ENCODE measurements around the gene SELPLG. TPM values are rescaled to one million over a fixed set of nuclear protein-coding genes. Genes with fewer than 3 reads are reported as not detected.
A peak's percentile ranks its signal among the peaks of the same experiment; 100 is the strongest.

Gene SELPLG
- total and polyA plus RNA-seq, 2 donors (not counting 1 experiment from before 2014, with no cell fraction given), result 6.1 to 8.0 TPM

GRCh38 chr12:108649669-108650068 lies 16.0 kb upstream of the SELPLG start:
- Histone ChIP-seq H3K79me2 (ENCODE audit: control insufficient read depth, insufficient read depth, low read length) (no peaks in the 10 kb centered on the region), H3K4me2 (replicated peaks; ENCODE audit: low read depth, low read length, poor library complexity, severe bottlenecking) (no peak overlapping the region), H4K20me1 (ENCODE audit: control insufficient read depth, insufficient read depth, low read length, poor library complexity, severe bottlenecking) (peaks cover 5% of the 10 kb centered on the region), H3K4me3 (ENCODE audit: control extremely low read depth in 1 of 5, extremely low read depth in 1 of 5, insufficient read depth in 1 of 5, low read depth in 2 of 5, low read length in 4 of 5) (no peak overlapping the region), H3K27ac (ENCODE audit: low read length in 2 of 2) (peak overlapping the region in 1 of 2 donors; percentile 4), H2AFZ (ENCODE audit: insufficient read depth, low read depth, low read length, poor library complexity, severe bottlenecking) (no peak overlapping the region), H3K9me3 (ENCODE audit: control extremely low read depth in 1 of 3, control insufficient read depth in 2 of 3, insufficient read depth in 1 of 3, low read length in 2 of 3) (no peaks in the 10 kb centered on the region), H3K36me3 (replicated peaks in 1 of 2; ENCODE audit: control extremely low read depth in 1 of 2, control insufficient read depth in 1 of 2, extremely low read depth in 1 of 2, insufficient read depth in 2 of 2, low read length in 1 of 2) (peaks cover 14 to 61% of the 10 kb centered on the region in 2 experiments), H3K4me1 (ENCODE audit: control insufficient read depth in 2 of 2, insufficient read depth in 2 of 2, low read length in 2 of 2) (peaks cover 26% of the 10 kb centered on the region in 2 donors), H3K27me3 (replicated peaks in 1 of 4; ENCODE audit: control extremely low read depth in 1 of 4, control insufficient read depth in 3 of 4, insufficient read depth in 4 of 4, low read length in 3 of 4) (no peaks in the 10 kb centered on the region), H3K9ac (ENCODE audit: low read length) (no peak overlapping the region)
- Mint-ChIP-seq H3K9me3 (ENCODE audit: insufficient read depth) (no peaks in the 10 kb centered on the region), H3K27me3 (no peaks in the 10 kb centered on the region), H3K4me1 (peaks cover 55% of the 10 kb centered on the region), H3K4me3 (no peak overlapping the region), H3K27ac (peak overlapping the region; percentile 3)
- 100% methylated on average over 1 of the region's 4 CpGs for WGBS (ENCODE audit: insufficient coverage)
- ChIA-PET POLR2A (interaction anchor here (0.7 kb wide), 1 partner anchor 9 kb away, joined by 5 read pairs; no protein-coding TSS in a partner anchor), CTCF (interaction anchor here (0.7 to 10.3 kb wide), 8 partner anchors 8 to 153 kb away, joined by 3 to 133 read pairs (median 4); partner anchors contain the start of gene SELPLG)
- intact Hi-C loops (cut with micrococcal nuclease), result no loop called here
- ATAC-seq (ENCODE audit: low read depth) (no peak), DNase-seq (no peak)
- TF ChIP-seq, protein P1, sequence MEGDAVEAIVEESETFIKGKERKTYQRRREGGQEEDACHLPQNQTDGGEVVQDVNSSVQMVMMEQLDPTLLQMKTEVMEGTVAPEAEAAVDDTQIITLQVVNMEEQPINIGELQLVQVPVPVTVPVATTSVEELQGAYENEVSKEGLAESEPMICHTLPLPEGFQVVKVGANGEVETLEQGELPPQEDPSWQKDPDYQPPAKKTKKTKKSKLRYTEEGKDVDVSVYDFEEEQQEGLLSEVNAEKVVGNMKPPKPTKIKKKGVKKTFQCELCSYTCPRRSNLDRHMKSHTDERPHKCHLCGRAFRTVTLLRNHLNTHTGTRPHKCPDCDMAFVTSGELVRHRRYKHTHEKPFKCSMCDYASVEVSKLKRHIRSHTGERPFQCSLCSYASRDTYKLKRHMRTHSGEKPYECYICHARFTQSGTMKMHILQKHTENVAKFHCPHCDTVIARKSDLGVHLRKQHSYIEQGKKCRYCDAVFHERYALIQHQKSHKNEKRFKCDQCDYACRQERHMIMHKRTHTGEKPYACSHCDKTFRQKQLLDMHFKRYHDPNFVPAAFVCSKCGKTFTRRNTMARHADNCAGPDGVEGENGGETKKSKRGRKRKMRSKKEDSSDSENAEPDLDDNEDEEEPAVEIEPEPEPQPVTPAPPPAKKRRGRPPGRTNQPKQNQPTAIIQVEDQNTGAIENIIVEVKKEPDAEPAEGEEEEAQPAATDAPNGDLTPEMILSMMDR (IDR thresholded peaks at IDR 0.05), result no peak
- TF ChIP-seq EZH2 (IDR thresholded peaks at IDR 0.05; ENCODE audit: borderline replicate concordance, insufficient read depth, low read depth, low read length, poor library complexity, severe bottlenecking), result no peak

- intact Hi-C loops (cut with micrococcal nuclease), result no loop called here
- no peak overlapping the region for H3K4me3 ChIP-seq (ENCODE audit: control extremely low read depth in 1 of 5, extremely low read depth in 1 of 5, insufficient read depth in 1 of 5, low read depth in 2 of 5, low read length in 4 of 5)
- Mint-ChIP-seq H3K9me3 (ENCODE audit: insufficient read depth) (no peaks in the 10 kb centered on the region), H3K4me1 (peaks cover 60% of the 10 kb centered on the region), H3K27ac (peak overlapping the region; percentile 10), H3K27me3 (no peaks in the 10 kb centered on the region), H3K4me3 (no peak overlapping the region)
- no peak overlapping the region for H3K9ac ChIP-seq (ENCODE audit: low read length)
- peaks cover 14 to 67% of the 10 kb centered on the region in 2 experiments for H3K36me3 ChIP-seq (replicated peaks in 1 of 2; ENCODE audit: control extremely low read depth in 1 of 2, control insufficient read depth in 1 of 2, extremely low read depth in 1 of 2, insufficient read depth in 2 of 2, low read length in 1 of 2)
- no peak overlapping the region for H3K27ac ChIP-seq (ENCODE audit: low read length in 2 of 2)
- no peak for DNase-seq
- no peak for ATAC-seq (ENCODE audit: low read depth)
- no peaks in the 10 kb centered on the region for H3K9me3 ChIP-seq (ENCODE audit: control extremely low read depth in 1 of 3, control insufficient read depth in 2 of 3, insufficient read depth in 1 of 3, low read length in 2 of 3)
- ChIA-PET POLR2A (no interaction called here), CTCF (interaction anchor here (0.7 to 10.3 kb wide), 4 partner anchors 14 to 85 kb away, joined by 3 to 133 read pairs (median 33); partner anchors contain the start of gene SELPLG)
- no peak overlapping the region for H3K4me2 ChIP-seq (replicated peaks; ENCODE audit: low read depth, low read length, poor library complexity, severe bottlenecking)
- 100% methylated on average over 2 of the region's 6 CpGs for WGBS (ENCODE audit: insufficient coverage)
- peaks cover 26% of the 10 kb centered on the region in 2 donors for H3K4me1 ChIP-seq (ENCODE audit: control insufficient read depth in 2 of 2, insufficient read depth in 2 of 2, low read length in 2 of 2)
- H3K27me3 ChIP-seq (replicated peaks in 1 of 4; ENCODE audit: control extremely low read depth in 1 of 4, control insufficient read depth in 3 of 4, insufficient read depth in 4 of 4, low read length in 3 of 4), result no peaks in the 10 kb centered on the region
- H4K20me1 ChIP-seq (ENCODE audit: control insufficient read depth, insufficient read depth, low read length, poor library complexity, severe bottlenecking), result peaks cover 5% of the 10 kb centered on the region
- no peaks in the 10 kb centered on the region for H3K79me2 ChIP-seq (ENCODE audit: control insufficient read depth, insufficient read depth, low read length)
- TF ChIP-seq, protein P1 (IDR thresholded peaks at IDR 0.05), result no peak
- no peak for TF ChIP-seq EZH2 (IDR thresholded peaks at IDR 0.05; ENCODE audit: borderline replicate concordance, insufficient read depth, low read depth, low read length, poor library complexity, severe bottlenecking)
- H2AFZ ChIP-seq (ENCODE audit: insufficient read depth, low read depth, low read length, poor library complexity, severe bottlenecking), result no peak overlapping the region
These were observed 15.4 kb upstream of the SELPLG start for GRCh38 chr12:108649126-108649525.
